HepG2 (cell line): ENCODE measurements around the gene NCLN. TPM values are rescaled to one million over a fixed set of nuclear protein-coding genes. Genes with fewer than 3 reads are reported as not detected.

ENCODE experiments used
- ATAC-seq: fragments of 200-7000 bp; cut with Tn5 transposase; 3 replicates; pipeline ENCODE4 v1.9.1; 2020; ENCODE audit warnings: mild to moderate bottlenecking, moderate library complexity
- BruUV-seq: library from RNA; stranded (reverse); fragments of 400-500 nt; replicated peaks from 2 replicates; lab custom pipeline; 2021; lab: Mats Ljungman, UMichigan
- CTCF ChIA-PET: fragments of 300-600 bp; formaldehyde crosslinking; extraction: SDS; loops from one replicate; lab custom pipeline; 2021; ENCODE audit warnings: low total read pairs, inconsistent platforms, low intra/inter-chr PET ratio; lab: Yijun Ruan, JAX
- POLR2A ChIA-PET: fragments of 350-600 bp; sonication (Branson Sonifier 250); formaldehyde crosslinking; loops from one replicate; lab custom pipeline; 2020; ENCODE audit warnings: antibody characterized with exemption, inconsistent platforms; lab: Yijun Ruan, JAX
- DNase-seq: peaks from one replicate; pipeline ENCODE4 v3.0.0-alpha.2; 2015; ENCODE audit warnings: low spot score
- FAIRE-seq: peaks from 3 replicates; lab custom pipeline; 2011; peaks lifted over from hg19 to GRCh38; lab: Jason Lieb, UNC
- H2AFZ ChIP-seq: one replicate; pipeline ENCODE4 v1.6.1; 2011; ENCODE audit warnings: low read length, inconsistent platforms
- H3K27ac ChIP-seq: fragments of 300-600 bp; 3 replicates; pipeline ENCODE4 v1.8.0; 2011; ENCODE audit warnings: mixed run types, mild to moderate bottlenecking, mixed read lengths, low read length, inconsistent platforms; ENCODE audit not compliant: insufficient read depth; ENCODE audit errors: extremely low read length
- H3K27me3 ChIP-seq, 2 experiments: fragments of 200-600 bp in 1 of 2; 2 replicates in 1 of 2; 3 replicates in 1 of 2; pipeline versions ENCODE4 v1.6.0 to v1.8.0; 2011; ENCODE audit warnings: low read length in 2 of 2, mild to moderate bottlenecking in 2 of 2, moderate library complexity in 2 of 2, inconsistent platforms in 1 of 2; ENCODE audit not compliant: insufficient read depth in 2 of 2, control insufficient read depth in 1 of 2
- H3K36me3 ChIP-seq, 2 experiments: fragments of 200-600 bp in 1 of 2; replicated peaks in 1 of 2; 2 replicates in 1 of 2; 3 replicates in 1 of 2; pipeline versions ENCODE4 v1.5.1 to v1.8.0; 2011; ENCODE audit warnings: low read length in 2 of 2, inconsistent platforms in 1 of 2; ENCODE audit not compliant: insufficient read depth in 2 of 2, control insufficient read depth in 1 of 2
- H3K4me1 ChIP-seq: 2 replicates; pipeline ENCODE4 v1.5.1; 2012; ENCODE audit warnings: low read length, inconsistent platforms; ENCODE audit not compliant: insufficient read depth
- H3K4me2 ChIP-seq: 2 replicates; pipeline ENCODE4 v1.6.0; 2011; ENCODE audit warnings: low read depth, low read length, inconsistent platforms
- H3K4me3 ChIP-seq, 3 experiments: fragments of 200-600 bp in 1 of 3; sonication (generic), shearing (Covaris generic) in 1 of 3; replicated peaks in 1 of 3; 2 replicates each; pipeline ENCODE4 v1.5.1; 2011 to 2016; ENCODE audit warnings: low read length in 3 of 3, inconsistent platforms in 2 of 3, low read depth in 2 of 3, mild to moderate bottlenecking in 2 of 3, control low read depth in 1 of 3, mixed read lengths in 1 of 3; ENCODE audit not compliant: insufficient read depth in 1 of 3
- H3K79me2 ChIP-seq: one replicate; pipeline ENCODE4 v1.6.1; 2011; ENCODE audit warnings: low read length, inconsistent platforms; ENCODE audit not compliant: insufficient read depth
- H3K9ac ChIP-seq: 2 replicates; pipeline ENCODE4 v1.6.0; 2011; ENCODE audit warnings: mild to moderate bottlenecking, low read depth, low read length, inconsistent platforms; ENCODE audit not compliant: insufficient read depth
- H3K9me3 ChIP-seq: 2 replicates; pipeline ENCODE4 v1.5.1; 2012; ENCODE audit warnings: mild to moderate bottlenecking, low read length
- H4K20me1 ChIP-seq: 2 replicates; pipeline ENCODE4 v1.6.0; 2011; ENCODE audit warnings: inconsistent platforms, mild to moderate bottlenecking, low read length, moderate library complexity; ENCODE audit not compliant: insufficient read depth
- ATF5 ChIP-seq: sonication (generic); formaldehyde crosslinking; IDR thresholded peaks from 2 replicates; pipeline ENCODE4 v1.4.0; 2020; ENCODE audit warnings: mild to moderate bottlenecking, low read depth, missing genetic modification reagents
- CBX2 ChIP-seq, 2 experiments: fragments of 200-600 bp in 1 of 2; sonication (generic); formaldehyde crosslinking in 1 of 2; IDR thresholded peaks; 2 replicates each; pipeline versions ENCODE4 v1.7.0 to v1.8.1; 2018 to 2022; ENCODE audit warnings: low read depth in 2 of 2, low read length in 1 of 2, mild to moderate bottlenecking in 1 of 2, missing genetic modification reagents in 1 of 2
- HMG20A ChIP-seq: IDR thresholded peaks from 2 replicates; pipeline ENCODE4 v1.6.1; 2016; ENCODE audit warnings: borderline replicate concordance
- HMGA1 ChIP-seq: sonication (generic); formaldehyde crosslinking; conservative IDR thresholded peaks from 2 replicates; pipeline ENCODE4 v1.4.0; 2020; ENCODE audit warnings: missing genetic modification reagents
- KAT2B ChIP-seq: fragments of 150-350 bp; IDR thresholded peaks from 2 replicates; pipeline ENCODE4 v1.6.1; 2014; ENCODE audit warnings: low read depth, low read length, borderline replicate concordance
- MAF1 ChIP-seq: sonication (generic); formaldehyde crosslinking; IDR thresholded peaks from 2 replicates; pipeline ENCODE4 v1.5.0; 2020; ENCODE audit warnings: missing genetic modification reagents, borderline replicate concordance
- MTF2 ChIP-seq: sonication (generic); formaldehyde crosslinking; IDR thresholded peaks from 2 replicates; pipeline ENCODE4 v1.5.0; 2020; ENCODE audit warnings: missing genetic modification reagents, borderline replicate concordance
- NCOR1 ChIP-seq: fragments of 200-600 bp; sonication (generic); IDR thresholded peaks from 2 replicates; pipeline ENCODE4 v1.7.0; 2017; ENCODE audit warnings: antibody characterized with exemption, low read length, borderline replicate concordance
- NR1H2 ChIP-seq: sonication (generic); formaldehyde crosslinking; IDR thresholded peaks from 2 replicates; pipeline ENCODE4 v1.8.1; 2022; ENCODE audit warnings: low read depth, missing genetic modification reagents, borderline replicate concordance
- PITX1 ChIP-seq: sonication (generic); formaldehyde crosslinking; IDR thresholded peaks from 2 replicates; pipeline ENCODE4 v1.5.1; 2020; ENCODE audit warnings: mild to moderate bottlenecking, missing genetic modification reagents
- POGZ ChIP-seq: sonication (generic); formaldehyde crosslinking; IDR thresholded peaks from 2 replicates; pipeline ENCODE4 v1.4.0; 2020; ENCODE audit warnings: mild to moderate bottlenecking, missing genetic modification reagents
- RARA ChIP-seq: IDR thresholded peaks from 2 replicates; pipeline ENCODE4 v1.6.1; 2016; ENCODE audit warnings: missing genetic modification reagents, missing compliant biosample characterization
- RNF219 ChIP-seq: sonication (generic); formaldehyde crosslinking; IDR thresholded peaks from 2 replicates; pipeline ENCODE4 v1.5.0; 2020; ENCODE audit warnings: mild to moderate bottlenecking, missing genetic modification reagents
- SALL2 ChIP-seq: sonication (generic); formaldehyde crosslinking; IDR thresholded peaks from 2 replicates; pipeline ENCODE4 v1.8.1; 2023; ENCODE audit warnings: mild to moderate bottlenecking, missing genetic modification reagents, inconsistent platforms
- THAP11 ChIP-seq: IDR thresholded peaks from 2 replicates; pipeline ENCODE4 v1.6.1; 2016; ENCODE audit warnings: missing biosample characterization, missing genetic modification reagents
- ZNF431 ChIP-seq: sonication (generic); formaldehyde crosslinking; IDR thresholded peaks from 2 replicates; pipeline ENCODE4 v1.9.0; 2022; ENCODE audit warnings: missing genetic modification reagents, low read depth, mild to moderate bottlenecking, borderline replicate concordance
- ZNF513 ChIP-seq: sonication (generic); formaldehyde crosslinking; conservative IDR thresholded peaks from 2 replicates; pipeline ENCODE4 v1.5.0; 2020; ENCODE audit warnings: missing genetic modification reagents
- ZNF563 ChIP-seq: sonication (generic); formaldehyde crosslinking; IDR thresholded peaks from 2 replicates; pipeline ENCODE4 v1.8.0; 2022; ENCODE audit warnings: mild to moderate bottlenecking, moderate library complexity, missing genetic modification reagents
- ZNF775 ChIP-seq: sonication (generic); formaldehyde crosslinking; IDR thresholded peaks from 2 replicates; pipeline ENCODE4 v1.4.0; 2020; ENCODE audit warnings: missing genetic modification reagents, mild to moderate bottlenecking, moderate library complexity, borderline replicate concordance
- ZNF83 ChIP-seq: sonication (generic); formaldehyde crosslinking; IDR thresholded peaks from 2 replicates; pipeline ENCODE4 v1.4.0; 2020; ENCODE audit warnings: missing genetic modification reagents, mild to moderate bottlenecking, borderline replicate concordance
- WGBS: methylation state at CpG from one replicate; pipeline ENCODE4 v1.1.6; 2017; ENCODE audit warnings: low lambda C conversion rate; 5-methylcytosine and 5-hydroxymethylcytosine counted together
- in situ Hi-C: cut with HindIII; loops from 2 replicates; pipeline ENCODE4 v1.10.0; 2017; ENCODE audit warnings: low pct_unique_long_range_greater_than_20kb; ENCODE audit not compliant: extremely low pct_ligation_motif_present
- intact Hi-C: fragments of 100-400 bp; cut with micrococcal nuclease; formaldehyde crosslinking; loops from one replicate; pipeline ENCODE4 v1.10.0; 2022; ENCODE audit not compliant: unreplicated experiment
- polyA plus RNA-seq, 8 experiments: library from polyadenylated mRNA; depleted of rRNA in 3 of 8; stranded (reverse) in 7 of 8; unstranded in 1 of 8; fragments of >200 nt; fragmentation: Illumina TruSeq in 4 of 8; extraction: Trizol in 4 of 8; gene quantifications; 2 replicates each; pipeline versions ENCODE4 v1.2.1 to v1.2.3, GENCODE V29; 2011 to 2016; ENCODE audit warnings: low read depth in 4 of 8, missing spikeins in 1 of 8, mixed read lengths in 1 of 8; ENCODE audit not compliant: insufficient read depth in 1 of 8
- total RNA-seq, 5 experiments: library from RNA; depleted of rRNA; stranded (reverse); fragments of >200 nt; fragmentation: Illumina TruSeq; extraction: Trizol; gene quantifications; 2 replicates each; pipeline ENCODE4 v1.2.3, GENCODE V29; 2016; ENCODE audit warnings: low read depth in 1 of 5
- TF ChIP-seq, protein P1 (sequence below): sonication (generic); formaldehyde crosslinking; IDR thresholded peaks from 2 replicates; pipeline ENCODE4 v1.5.0; 2020; ENCODE audit warnings: missing genetic modification reagents

Gene NCLN
- total and polyA plus RNA-seq, 2 of the 13 experiments (the other 11 are each of a cell fraction or from before 2014, with no cell fraction given), result 42.6 to 56.0 TPM

- TF ChIP-seq HMGA1 (CRISPR knock-in tag) (no peak), SALL2 (CRISPR knock-in tag) (no peak), ZNF563 (CRISPR knock-in tag) (no peak), PITX1 (no peak), ZNF775 (no peak), POGZ (CRISPR knock-in tag) (no peak), HMG20A (CRISPR knock-in tag) (no peak), NR1H2 (CRISPR knock-in tag) (no peak), RNF219 (CRISPR knock-in tag) (no peak), MAF1 (CRISPR knock-in tag) (no peak)
- TF ChIP-seq, all 625 proteins: peak for 0
These were observed 48.6 kb upstream of the NCLN start (continued) for GRCh38 chr19:3137119-3137518.

DNA sequence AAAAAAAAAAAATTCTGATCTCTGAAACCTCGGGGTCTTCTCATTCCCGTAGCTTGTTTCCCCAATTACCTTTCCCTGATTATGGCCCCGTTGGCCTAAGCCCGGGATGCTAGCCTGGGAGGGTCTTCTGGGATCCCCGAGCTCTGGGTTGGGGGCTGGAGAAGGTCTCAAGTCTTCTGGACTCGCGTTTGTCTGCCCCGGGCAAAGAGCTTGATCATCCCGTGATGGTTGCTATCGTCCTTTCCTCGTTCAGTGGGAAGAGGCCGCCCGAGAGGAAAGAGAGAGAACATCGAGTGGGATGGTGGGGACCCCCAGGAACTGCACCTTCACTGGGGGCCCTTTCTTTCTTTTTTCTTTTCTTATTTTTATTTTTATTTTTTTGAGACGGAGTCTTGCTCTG lies 47.5 kb upstream of the NCLN start:
- Histone ChIP-seq H3K79me2 (no peaks in the 10 kb centered on the region), H3K36me3 (no peaks in the 10 kb centered on the region), H2AFZ (no peak overlapping the region), H3K27me3 (peaks cover 0 to 3% of the 10 kb centered on the region in 2 experiments; a peak in 1 of 5 replicates), H3K9me3 (no peaks in the 10 kb centered on the region), H3K4me1 (peaks cover 6% of the 10 kb centered on the region; the same call in 1 of the 2 replicates), H3K27ac (no peak overlapping the region), H3K4me2 (no peak overlapping the region), H3K9ac (no peak overlapping the region), H3K4me3 (no peak overlapping the region), H4K20me1 (no peaks in the 10 kb centered on the region)
- ATAC-seq, result no peak
- ChIA-PET CTCF (no interaction called here), POLR2A (no interaction called here)
- 43% methylated on average over 15 of the region's 15 CpGs for WGBS
- intact Hi-C loops, result no loop called here
- FAIRE-seq, result no peak
- in situ Hi-C loops, result no loop called here
- DNase-seq, result no peak
- no TSS peak for BruUV-seq
- no peak for TF ChIP-seq CBX2 (IDR thresholded peaks at IDR 0.05; ENCODE audit: low read depth, low read length)
- no peak for TF ChIP-seq CBX2 (CRISPR knock-in tag; IDR thresholded peaks at IDR 0.05; ENCODE audit: low read depth)
- TF ChIP-seq NCOR1, result no peak
- no peak for TF ChIP-seq ZNF431
- TF ChIP-seq, protein P1, sequence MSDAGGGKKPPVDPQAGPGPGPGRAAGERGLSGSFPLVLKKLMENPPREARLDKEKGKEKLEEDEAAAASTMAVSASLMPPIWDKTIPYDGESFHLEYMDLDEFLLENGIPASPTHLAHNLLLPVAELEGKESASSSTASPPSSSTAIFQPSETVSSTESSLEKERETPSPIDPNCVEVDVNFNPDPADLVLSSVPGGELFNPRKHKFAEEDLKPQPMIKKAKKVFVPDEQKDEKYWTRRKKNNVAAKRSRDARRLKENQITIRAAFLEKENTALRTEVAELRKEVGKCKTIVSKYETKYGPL (CRISPR knock-in tag), result no peak
- no peak for TF ChIP-seq ZNF83
- TF ChIP-seq THAP11 (CRISPR knock-in tag), result no peak
- no peak for TF ChIP-seq ZNF513 (CRISPR knock-in tag)
- TF ChIP-seq KAT2B, result no peak
- no peak for TF ChIP-seq MTF2 (CRISPR knock-in tag)
- no peak for TF ChIP-seq ATF5 (CRISPR knock-in tag)
- no peak for TF ChIP-seq RARA (CRISPR knock-in tag)
